Measurements from ENCODE around the gene TMEFF2.

DNA sequence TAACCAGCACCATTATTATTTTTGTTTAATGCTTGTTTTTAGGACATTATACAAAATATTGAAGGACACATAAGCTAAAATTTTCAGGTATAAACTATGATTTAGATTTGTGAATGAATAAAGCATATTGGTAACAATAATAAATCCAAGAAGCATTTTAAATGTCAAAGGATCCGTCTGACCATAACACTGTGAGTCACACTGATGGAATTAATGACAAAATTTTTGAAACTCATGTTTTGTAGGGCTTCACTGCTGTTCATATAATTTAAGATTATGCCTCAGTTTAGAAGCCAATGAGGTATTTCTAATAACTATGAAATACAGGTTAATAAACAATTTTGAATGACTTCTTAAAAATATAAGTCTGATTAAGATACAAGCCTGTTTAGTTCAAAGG is 124.6 kb downstream of the TMEFF2 start:
- TF ChIP-seq YY1 (IDR thresholded peaks at IDR 0.05; ENCODE audit: insufficient read depth, insufficient read length) (no peak), ZNF274 (IDR thresholded peaks at IDR 0.05; ENCODE audit: low read depth, low read length) (no peak)

All from NT2/D1 (cell line).